Activated T-cell treated with anti-CD3 and anti-CD28 coated beads, Interleukin-2, amount 50 U/mL, for 1 hour (primary cell): ENCODE data around the gene LY6G5C.
A peak's percentile ranks its signal among the peaks of the same experiment; 100 is the strongest.
"Not testable (repeated sequence)": the region's sequence is repeated elsewhere in the genome, so short reads cannot be mapped to it uniquely, and the experiment has no call there.

Source experiments
- DNase-seq: peaks from one replicate; pipeline ENCODE4 v3.0.0-alpha.2; 2020

Gene LY6G5C

DNA sequence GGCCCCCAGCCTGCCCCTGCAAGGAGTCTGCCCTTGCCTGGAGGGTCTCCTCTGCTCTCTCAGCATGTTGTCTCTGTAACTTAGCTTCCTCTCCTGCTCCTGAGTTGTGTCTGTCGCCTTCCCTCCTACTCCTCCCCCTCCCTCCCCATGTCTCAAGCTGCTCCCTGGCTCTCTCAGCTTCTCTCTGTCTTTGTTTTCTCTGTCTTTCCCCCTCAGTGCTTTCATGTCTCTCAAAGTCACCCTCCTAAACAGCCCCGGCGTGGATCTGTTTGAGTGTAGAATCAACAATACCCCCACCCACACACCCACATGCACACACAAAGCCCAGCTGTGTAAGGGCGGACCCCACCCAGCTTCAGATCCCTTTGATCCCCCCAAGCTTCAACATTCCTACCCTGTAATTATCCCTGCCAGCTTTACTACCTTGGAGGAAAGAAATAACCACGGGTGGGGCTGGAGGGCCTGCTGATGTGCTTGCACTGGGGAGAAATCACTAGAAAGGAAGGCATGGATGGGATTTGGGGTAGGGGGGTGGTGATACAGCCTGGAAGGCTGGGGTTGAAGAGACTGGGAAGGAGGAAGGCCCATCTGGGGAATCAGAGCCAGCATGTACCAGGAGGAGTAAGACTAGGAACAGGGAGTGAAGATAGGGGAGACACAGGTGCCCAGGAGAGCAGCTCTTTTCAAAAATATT, 33.3 kb upstream of the LY6G5C start:
- DNase-seq, result no peak

DNA sequence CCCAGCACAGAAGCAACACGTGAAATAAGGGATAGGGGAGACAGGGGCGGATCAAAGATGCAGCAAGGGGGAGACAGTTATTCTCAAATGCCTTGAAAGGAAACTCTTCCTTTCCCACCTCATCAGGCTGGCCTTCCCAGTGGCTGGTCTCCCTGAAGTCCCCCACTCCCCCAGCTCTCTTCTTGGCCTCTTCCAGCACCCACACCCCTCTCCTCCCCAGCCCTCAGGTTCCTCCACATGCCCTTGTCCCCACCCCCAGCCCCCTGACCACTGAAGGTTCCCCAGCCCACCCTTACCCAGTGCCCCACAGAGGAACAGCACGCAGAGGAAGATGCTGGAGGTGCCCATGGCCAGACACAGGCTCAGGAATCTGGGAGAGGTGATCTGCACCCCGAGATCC, 32.6 kb upstream of the LY6G5C start:
- no peak for DNase-seq

DNA sequence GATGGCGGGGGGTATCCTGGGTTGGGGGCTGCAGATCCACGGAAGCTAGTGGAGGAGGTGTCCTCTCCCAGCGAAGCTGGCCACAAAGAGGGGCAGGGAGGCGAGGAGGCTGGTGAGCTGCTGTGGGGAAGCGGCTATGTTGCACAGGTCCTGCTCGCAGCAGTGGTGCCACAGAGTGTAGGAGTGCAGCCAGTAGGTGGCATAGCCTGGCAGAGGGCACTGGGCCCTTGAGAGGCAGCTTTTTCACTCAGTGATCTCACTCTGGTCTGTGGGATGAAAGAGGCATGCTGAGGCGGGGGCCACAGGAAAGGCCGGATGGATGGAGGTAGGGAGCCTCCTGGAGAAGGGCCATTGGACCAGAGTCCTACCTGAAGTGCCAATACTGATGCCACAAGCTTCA, 31.4 kb upstream of the LY6G5C start:
- DNase-seq, result no peak

DNA sequence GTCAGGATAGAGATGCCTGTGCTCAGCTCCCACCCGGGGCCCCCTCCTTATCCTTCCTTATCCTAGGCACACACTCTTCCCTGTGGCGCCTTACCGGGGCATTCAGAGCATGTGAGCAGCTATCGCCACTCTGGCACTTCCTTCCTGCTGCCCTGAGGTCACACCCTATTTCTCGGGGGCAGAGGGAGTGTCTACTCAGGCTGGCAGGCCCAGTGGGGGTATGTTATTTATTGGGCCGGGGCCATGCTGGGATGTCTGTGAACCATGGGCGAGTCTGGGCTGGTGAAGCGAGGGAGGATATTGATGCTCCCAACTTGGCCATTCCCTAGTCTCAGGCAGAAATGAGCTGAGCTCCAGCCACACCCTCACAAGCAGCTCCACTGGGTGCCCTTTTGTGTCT, 30.4 kb upstream of the LY6G5C start:
- no peak for DNase-seq

DNA sequence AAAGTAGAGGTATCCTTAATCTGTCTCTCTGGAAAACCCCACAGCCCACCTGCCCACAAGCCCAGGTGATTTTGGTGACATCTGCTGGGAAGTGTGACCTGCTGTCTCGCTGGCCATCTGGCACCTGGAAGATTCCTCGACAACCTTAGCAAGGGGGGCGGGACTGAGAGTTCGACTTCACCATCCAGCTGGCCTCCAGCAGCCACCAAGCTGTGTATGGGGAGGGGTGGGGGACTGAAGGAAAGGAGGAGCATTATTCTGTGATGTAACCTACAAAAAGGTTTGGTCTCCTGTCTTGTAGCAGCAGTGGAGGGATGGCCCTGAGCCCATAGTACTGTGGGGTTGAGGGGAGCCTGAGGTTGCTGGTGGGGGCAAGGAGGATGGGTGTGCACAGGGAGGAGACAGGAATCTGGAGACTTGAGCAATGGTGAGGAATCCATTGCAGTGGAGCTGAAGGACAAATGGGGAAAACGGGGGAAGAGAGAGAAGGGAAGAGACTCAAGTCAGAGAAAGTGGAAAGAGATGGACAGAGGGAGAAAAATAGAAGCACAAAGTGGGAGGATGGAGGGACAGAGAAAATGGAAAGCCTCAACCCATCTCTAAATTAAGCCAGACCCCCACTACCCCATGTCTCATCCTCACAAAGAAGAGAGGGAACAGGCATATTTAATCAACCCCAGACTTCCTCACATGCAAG, 29.8 kb upstream of the LY6G5C start:
- DNase-seq, result no peak

DNA sequence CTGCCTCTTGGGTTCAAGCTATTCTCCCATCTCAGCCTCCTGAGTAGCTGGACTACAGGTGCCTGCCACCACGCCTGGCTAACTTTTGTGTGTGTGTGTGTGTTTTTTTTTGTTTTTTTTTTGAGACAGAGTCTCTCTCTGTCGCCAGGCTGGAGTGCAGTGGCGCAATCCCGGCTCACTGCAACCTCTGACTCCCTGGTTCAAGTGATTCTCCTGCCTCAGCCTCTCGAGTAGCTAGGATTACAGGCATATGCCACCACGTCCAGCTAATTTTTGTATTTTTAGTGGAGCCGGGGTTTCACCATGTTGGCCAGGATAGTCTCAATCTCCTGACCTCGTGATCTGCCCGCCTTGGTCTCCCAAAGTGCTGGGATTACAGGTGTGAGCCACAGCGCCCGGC, 28.3 kb upstream of the LY6G5C start:
- not testable (repeated sequence) for DNase-seq

DNA sequence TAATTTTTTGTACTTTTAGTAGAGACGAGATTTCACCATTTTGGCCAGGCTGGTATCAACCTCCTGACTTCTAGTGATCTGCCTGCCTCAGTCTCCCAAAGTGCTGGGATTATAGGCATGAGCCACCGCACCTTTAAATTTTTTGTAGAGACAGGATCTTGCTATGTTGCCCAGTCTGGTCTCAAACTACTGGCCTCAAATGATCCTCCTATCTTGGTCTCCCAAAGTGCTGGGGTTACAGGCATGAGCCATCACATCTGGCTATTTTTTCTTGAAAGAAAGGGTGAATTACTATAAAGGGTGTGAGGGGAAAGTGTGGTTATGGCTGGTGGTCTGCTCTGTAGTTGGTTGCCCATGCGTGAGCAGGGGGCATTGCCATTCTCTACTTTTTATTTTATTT, 27.4 kb upstream of the LY6G5C start:
- no peak for DNase-seq

DNA sequence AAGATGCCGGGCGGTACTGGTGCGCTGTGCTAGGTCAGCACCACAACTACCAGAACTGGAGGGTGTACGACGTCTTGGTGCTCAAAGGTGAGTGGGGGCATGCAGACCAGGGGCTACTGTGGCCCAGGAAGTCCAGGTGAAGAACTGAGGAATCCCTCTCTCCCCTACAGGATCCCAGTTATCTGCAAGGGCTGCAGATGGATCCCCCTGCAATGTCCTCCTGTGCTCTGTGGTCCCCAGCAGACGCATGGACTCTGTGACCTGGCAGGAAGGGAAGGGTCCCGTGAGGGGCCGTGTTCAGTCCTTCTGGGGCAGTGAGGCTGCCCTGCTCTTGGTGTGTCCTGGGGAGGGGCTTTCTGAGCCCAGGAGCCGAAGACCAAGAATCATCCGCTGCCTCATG, 26.8 kb upstream of the LY6G5C start:
- no peak for DNase-seq

DNA sequence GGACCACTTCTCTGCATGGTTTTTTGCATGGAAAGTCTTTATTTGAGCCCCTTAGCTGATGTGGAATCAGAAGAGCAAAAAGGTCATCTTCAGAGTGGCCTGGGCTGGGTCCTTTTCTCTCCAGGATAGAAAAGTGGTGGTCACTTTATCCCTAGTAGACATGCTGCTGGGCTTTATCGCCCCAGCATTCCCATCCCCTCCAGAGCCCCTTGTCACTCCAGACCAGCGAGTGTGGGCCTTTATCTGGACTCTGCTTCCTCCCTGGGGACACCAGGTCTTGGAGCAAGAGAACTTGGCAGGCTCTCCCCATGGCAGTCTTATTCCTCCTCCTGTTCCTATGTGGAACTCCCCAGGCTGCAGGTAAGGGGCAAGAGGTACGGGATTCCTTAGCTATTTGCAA, 25.7 kb upstream of the LY6G5C start, which contains the start of gene LY6G6F:
LY6G6F (plus strand) TSS at position 268 of the 400 bp plus-strand sequence; CDS start at position 309, 41 bp downstream.
- DNase-seq, result no peak

DNA sequence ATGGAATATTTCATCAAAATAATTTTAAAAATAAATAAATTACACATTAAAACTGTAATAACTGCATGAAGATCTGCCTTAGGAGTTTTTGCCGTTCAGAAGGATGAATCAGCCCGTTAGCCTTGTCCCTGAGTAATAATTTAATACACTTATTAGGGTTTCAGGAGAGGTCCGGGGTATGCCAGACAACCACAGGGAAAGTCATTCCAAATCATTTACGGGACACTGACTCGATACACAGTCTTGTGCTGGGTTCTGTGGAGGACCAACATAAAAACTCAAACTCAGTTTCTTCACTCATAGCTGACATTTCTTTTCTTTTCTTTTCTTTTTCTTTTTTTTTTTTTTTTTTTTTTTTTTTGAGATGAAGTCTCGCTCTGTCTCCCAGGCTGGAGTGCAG, 25.1 kb upstream of the LY6G5C start:
- no peak for DNase-seq

DNA sequence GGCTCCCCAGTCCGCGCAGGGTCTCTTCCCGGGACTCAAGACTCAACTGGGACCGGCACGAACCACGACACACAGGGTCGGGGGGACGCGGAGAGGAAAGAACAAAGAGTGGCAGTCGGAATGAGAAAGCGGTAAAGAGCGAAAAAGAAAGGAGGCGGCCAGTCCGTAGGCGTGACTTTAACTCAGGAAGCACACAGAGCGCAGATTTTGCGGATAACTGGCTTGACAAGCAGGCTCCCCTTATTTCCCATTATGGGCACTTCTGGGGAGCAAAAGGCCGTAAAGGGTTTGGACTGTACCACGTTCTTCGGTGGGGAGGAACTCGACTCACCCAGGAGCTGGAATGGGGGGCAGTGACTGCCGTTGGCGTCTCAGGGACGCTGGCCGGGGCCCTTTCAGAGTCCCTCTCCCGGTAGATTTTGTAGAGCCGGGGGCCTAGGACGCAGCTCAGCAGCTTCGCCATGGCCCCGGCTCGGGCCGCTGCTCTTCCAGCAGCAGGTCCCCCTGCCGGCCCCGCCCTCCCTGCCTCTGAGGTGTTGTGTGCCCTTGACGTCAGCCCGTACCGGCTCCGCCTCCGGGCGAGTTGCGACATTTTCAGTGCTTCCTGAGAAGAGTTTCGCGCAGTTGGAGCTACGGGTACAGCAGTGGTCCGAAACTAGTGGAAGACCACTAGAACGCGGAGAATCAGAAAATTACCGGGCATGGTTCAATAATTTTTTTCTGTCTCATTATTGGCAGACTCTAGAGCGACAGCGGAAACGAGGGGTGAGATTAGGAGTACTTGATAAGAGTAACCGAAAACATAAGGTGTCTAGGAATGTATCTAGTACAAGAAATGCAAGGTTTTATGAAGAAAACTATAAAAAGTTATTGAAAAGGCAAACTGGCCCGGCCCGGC, 22.2 kb upstream of the LY6G5C start, which contains the start of gene ABHD16A:
ABHD16A (minus strand) TSS at position 506 of the 898 bp plus-strand sequence; CDS start at position 463, 43 bp downstream.
- peak; percentile 97 for DNase-seq

DNA sequence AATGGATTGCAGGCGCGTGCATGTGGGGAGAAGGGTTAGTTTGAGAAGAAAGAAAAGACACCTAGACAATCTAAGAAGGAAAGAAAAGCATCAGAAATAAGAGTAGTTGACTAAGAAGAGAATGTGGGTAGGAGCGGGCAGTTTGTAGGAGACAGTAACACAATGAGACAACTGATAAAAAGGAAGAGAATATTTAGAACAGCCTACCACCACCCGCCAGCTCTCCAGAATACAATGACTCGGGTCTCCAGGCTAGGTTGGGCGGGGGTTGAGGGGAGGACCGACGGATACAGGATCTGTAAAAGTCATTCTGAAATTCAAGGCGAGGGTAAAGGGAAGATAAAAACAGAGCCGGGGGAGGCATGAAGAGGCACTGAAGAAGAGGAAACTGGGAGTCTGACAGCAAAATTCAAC, 21.5 kb upstream of the LY6G5C start:
- no peak for DNase-seq

DNA sequence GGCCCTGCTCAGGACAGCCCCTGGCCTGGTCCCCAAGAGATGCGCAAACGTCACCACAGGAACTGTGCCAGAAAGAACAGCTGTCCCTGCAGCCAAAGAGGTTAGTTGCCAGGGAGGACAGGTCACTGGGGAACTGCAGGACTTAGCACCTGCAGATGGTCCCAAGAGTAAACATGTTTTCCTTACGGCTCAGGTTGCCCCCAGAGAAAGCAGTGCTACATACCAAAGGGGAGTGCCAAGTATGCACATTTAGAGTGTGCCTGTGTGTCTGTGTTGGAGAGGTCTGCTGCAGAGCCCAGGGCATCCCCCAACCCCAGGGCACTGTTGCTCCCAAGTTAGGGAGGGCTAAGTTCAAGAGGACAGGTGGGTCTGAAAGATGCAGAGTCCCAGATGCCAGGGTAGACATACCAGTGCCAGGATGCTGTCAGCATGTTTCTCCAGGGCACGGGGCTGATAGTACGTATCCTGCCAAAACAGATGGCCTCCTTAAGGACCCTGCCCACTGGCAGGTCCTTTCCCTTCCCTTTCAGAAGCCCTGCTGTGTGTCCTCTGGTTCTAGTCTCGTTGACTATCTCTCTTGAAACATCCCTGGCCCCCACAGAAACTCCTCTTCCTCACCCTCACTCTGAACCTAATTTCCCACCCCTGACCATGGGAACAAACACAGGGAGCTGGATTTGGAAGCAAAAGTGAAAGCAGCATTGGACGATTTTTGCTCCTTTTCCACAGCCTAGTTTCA, 21.0 kb upstream of the LY6G5C start:
- DNase-seq, result no peak

DNA sequence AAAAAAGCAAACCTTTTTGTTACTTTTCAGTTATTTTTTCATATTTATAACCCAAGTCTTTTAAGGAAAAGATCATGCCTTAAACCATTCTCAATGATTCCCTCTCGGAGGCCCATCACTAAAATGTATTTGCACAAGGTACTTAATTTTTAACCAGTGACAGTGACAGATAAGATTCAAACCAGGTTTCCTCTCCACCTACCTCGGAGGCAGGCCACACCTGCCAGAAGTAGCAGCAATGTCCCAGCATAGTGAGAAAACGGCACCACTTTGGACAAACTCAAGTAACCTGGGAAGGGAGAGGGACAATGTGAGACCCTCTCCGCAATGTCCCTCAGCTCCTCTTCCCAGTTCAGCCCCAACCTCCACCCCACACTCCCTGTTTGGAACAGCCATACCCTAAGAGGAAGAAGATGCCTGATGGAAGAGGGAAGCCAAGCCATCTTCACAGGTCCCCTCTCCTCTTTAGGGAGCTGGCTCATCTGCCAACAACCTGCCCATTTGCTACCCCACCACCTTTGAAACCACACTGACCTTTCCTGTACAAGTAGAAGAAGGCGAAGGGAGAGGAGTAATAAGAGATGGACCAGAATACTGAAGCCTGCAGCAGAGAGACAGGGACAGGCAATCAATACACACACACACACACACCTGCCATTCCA, 20.0 kb upstream of the LY6G5C start:
- no peak for DNase-seq

DNA sequence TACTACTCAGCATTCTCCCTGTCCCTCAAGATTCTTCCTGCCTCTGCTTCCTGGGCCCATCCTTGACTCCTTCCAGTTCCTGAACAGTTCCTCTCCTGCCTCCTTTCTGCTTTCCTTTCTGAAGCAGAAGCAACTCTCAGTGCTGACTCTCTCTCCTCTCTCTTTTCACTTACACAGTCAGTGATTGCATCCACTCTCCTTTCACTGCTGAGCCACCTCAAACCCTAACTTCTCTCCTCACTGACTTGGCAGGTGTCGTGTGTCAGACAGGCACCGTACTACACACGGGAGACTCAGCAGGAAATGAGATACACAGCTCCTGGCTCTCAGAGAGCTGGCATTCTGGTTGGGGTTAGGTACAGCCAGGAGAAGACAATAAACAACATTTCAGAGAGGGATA, 16.7 kb upstream of the LY6G5C start:
- no peak for DNase-seq

DNA sequence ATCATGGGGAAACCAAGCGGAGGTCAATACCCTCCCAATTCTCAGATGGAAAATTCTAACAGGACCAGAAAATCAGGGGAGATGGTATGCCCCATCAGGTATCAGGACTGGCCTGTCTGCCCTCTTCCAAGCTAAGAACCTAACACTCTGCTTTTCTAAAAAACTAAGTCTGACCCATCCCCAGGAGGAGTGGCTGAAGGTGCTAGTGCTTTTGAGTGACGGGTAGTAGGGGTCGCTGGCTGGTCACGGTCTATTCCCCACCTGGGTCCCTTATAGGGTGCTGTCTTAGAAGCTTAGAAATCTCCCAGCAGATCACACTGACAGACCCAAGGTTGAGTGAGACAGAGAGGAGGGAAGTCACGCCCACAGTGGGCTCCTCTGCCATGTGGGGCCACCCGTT, 12.7 kb upstream of the LY6G5C start:
- DNase-seq, result no peak

DNA sequence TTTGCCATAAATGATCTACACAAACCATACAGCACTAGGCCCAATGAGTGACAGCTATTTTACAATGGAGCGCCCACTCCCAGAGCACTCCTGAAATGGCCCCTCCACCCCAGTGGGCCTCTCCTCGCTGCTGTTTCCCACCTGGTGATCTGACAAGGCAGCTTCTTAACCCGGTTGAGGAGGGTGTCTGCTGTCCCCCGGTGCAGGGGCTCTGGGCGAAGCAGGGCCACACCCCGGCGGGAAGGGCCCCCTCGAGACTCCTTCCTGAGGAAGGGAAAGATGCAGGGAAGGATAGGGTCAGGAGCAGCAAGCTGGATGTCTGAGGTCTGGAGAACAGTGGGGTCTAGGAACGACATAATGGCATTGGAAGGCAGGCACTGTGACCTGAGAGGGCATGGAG, 12.0 kb upstream of the LY6G5C start:
- no peak for DNase-seq

DNA sequence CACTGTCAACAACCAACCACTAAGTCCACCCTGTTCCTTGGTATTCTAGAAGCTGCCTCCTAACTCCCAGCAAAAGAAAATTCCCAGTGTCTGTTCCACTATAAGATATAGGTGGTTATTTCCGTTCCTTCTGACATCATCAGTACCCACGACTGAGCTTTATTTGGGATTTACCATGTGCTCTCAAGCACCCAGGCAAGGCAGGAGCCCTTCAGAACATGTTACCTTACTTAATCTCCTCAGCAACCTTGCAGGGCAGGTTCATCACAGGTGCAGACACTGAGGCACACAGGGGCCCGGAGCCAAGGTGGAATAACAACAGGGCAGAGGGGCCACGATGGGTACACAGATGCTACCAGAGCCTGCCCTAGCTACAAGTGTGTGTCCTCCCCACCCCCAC, 11.5 kb upstream of the LY6G5C start:
- DNase-seq, result no peak

DNA sequence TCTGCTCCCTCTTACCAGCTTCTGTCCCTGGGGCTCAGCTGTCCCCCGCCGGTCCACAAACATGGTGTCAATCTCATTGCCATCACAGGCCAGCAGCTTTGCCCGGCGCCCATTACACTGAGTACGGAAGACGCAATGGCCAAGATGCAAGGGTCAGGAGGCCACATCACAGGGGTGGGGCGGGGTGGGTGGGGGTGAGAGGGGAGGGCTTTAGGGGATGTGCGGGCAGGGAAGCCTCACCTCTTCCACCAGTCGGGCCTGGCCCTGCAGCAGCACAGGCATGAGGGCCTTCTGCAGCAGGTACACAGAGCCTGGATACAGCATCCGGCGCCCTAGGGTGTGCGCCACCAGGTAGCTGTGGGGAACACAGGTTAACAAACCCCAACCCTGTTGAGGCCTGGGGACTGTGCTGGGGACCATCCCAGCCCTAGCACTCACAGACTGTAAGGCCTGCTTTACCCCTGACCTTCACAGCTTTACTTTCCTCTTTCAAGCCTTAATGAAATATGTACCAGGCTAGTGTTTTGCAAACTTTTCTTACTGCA, 10.8 kb upstream of the LY6G5C start:
- DNase-seq, result no peak

DNA sequence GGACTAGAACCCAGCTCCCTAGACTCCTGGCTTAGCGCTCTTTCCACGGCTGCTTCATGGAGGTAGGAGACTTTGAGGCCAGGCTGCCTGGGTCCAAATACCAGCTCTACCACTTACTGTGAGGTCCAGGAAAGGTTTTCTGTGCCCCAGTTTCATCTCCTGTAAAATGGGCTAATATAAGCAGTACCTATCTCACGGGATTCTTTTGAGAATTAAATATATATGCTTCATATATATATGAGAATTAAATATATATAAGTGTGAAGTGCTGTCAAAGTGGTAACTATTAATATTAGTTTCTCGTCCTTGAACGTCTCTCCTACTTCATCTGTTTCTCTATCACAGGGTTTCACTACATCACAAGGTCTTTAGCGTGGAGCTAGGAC, 10.2 kb upstream of the LY6G5C start:
- no peak for DNase-seq

DNA sequence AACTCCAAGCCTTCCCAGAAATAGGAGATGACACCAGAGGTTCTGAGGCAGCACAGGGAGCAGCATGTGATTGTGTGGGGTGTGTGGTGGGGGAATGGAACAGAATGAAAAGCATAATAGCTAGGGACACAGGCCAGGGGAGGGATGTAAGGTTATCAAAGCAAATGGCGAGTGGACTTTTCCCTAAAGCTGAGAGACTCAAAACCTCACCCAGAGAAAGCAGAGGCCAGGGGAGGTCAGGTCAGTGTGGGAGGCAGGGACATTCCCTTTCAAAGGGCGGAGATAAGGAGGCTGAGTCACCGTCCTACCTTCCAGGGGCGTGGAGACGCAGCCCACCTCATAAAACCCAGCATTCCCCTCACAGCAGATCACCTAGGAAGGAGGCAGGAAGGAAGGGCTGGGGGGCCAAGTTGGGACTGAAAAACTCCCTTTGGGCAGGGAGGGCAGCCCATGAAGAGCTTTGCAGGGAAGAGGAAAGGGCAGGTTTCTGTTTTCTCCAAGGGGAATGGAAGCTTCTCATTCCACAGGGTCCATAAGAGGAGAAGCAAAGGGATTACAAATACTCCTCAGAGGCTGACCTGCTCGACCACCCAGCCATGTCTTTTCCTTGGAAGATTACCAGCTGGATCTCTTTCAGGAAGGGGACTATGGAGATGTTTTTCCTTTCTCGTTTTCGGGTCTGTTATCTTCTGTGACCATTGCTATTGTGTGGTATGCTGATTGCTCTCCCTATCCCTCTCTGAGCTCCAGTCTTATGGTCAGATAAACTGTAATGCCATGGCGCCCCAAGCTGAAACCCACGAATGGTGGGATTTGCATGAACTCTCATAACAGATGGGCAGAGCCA, 9.6 kb upstream of the LY6G5C start:
- DNase-seq, result no peak
